Neuronal stem cell (in vitro differentiated cells): ENCODE data around the gene CD48.

Experiments used
- DNase-seq: peaks from one replicate; pipeline ENCODE4 v3.0.0-alpha.2; 2013; ENCODE audit warnings: low spot score
- H2AFZ ChIP-seq: one replicate; pipeline ENCODE4 v1.6.1; 2013; ENCODE audit warnings: mild to moderate bottlenecking, low read length, inconsistent platforms
- H2AK5ac ChIP-seq: 2 replicates; pipeline ENCODE4 v1.6.1; 2013; ENCODE audit warnings: low read depth, mild to moderate bottlenecking, inconsistent platforms, low read length, moderate library complexity, mixed read lengths
- H2BK120ac ChIP-seq: 2 replicates; pipeline ENCODE4 v1.6.1; 2013; ENCODE audit warnings: low read depth, mild to moderate bottlenecking, inconsistent platforms, low read length, moderate library complexity, mixed read lengths
- H2BK12ac ChIP-seq: one replicate; pipeline ENCODE4 v1.6.1; 2013; ENCODE audit warnings: low read length, inconsistent platforms
- H2BK15ac ChIP-seq: 2 replicates; pipeline ENCODE4 v1.6.1; 2013; ENCODE audit warnings: mild to moderate bottlenecking, low read length, inconsistent platforms, mixed read lengths
- H2BK5ac ChIP-seq: one replicate; pipeline ENCODE4 v1.6.1; 2013; ENCODE audit warnings: inconsistent platforms, mild to moderate bottlenecking, low read length, moderate library complexity
- H3K14ac ChIP-seq: one replicate; pipeline ENCODE4 v1.6.1; 2013; ENCODE audit warnings: low read length, inconsistent platforms
- H3K18ac ChIP-seq: 2 replicates; pipeline ENCODE4 v1.6.1; 2013; ENCODE audit warnings: low read length, inconsistent platforms
- H3K23ac ChIP-seq: 2 replicates; pipeline ENCODE4 v1.6.1; 2013; ENCODE audit warnings: low read depth, mild to moderate bottlenecking, mixed read lengths, low read length, inconsistent platforms; ENCODE audit not compliant: poor library complexity
- H3K27ac ChIP-seq: replicated peaks from 3 replicates; pipeline ENCODE4 v1.5.1; 2013; ENCODE audit warnings: low read length, inconsistent platforms
- H3K27me3 ChIP-seq, 3 experiments: 2 replicates each; pipeline ENCODE4 v1.6.1; 2013; ENCODE audit warnings: low read length in 3 of 3, mild to moderate bottlenecking in 2 of 3, inconsistent platforms in 1 of 3, low read depth in 1 of 3, mixed read lengths in 1 of 3, moderate library complexity in 1 of 3; ENCODE audit not compliant: control insufficient read depth in 3 of 3, insufficient read depth in 3 of 3
- H3K36me3 ChIP-seq, 2 donors: replicated peaks in 1 of 2; 2 replicates each; pipeline ENCODE4 v1.6.1; 2013; ENCODE audit warnings: low read length in 2 of 2; ENCODE audit not compliant: control insufficient read depth in 2 of 2, insufficient read depth in 2 of 2
- H3K4ac ChIP-seq: 2 replicates; pipeline ENCODE4 v1.6.1; 2013; ENCODE audit warnings: inconsistent platforms, mild to moderate bottlenecking, low read length, moderate library complexity
- H3K4me1 ChIP-seq, 2 donors: 1 replicate in 1 of 2; 2 replicates in 1 of 2; pipeline ENCODE4 v1.6.1; 2013; ENCODE audit warnings: low read length in 2 of 2, low read depth in 1 of 2; ENCODE audit not compliant: control insufficient read depth in 2 of 2, insufficient read depth in 1 of 2
- H3K4me2 ChIP-seq: one replicate; pipeline ENCODE4 v1.6.1; 2013; ENCODE audit warnings: mild to moderate bottlenecking, low read length, inconsistent platforms; ENCODE audit not compliant: insufficient read depth, poor library complexity, severe bottlenecking
- H3K4me3 ChIP-seq, 2 donors: 2 replicates each; pipeline ENCODE4 v1.5.1; 2013; ENCODE audit warnings: low read length in 2 of 2, mild to moderate bottlenecking in 2 of 2, inconsistent platforms in 1 of 2, moderate library complexity in 1 of 2
- H3K79me1 ChIP-seq: one replicate; pipeline ENCODE4 v1.6.1; 2013; ENCODE audit warnings: low read depth, mild to moderate bottlenecking, inconsistent platforms, low read length, moderate library complexity
- H3K9ac ChIP-seq: one replicate; pipeline ENCODE4 v1.6.1; 2013; ENCODE audit warnings: mild to moderate bottlenecking, low read depth, low read length, inconsistent platforms; ENCODE audit not compliant: poor library complexity
- H3K9me3 ChIP-seq, 2 donors: replicated peaks in 1 of 2; 2 replicates each; pipeline versions ENCODE3 to v1.6.1; 2013; ENCODE audit warnings: low read length in 2 of 2, mild to moderate bottlenecking in 2 of 2, inconsistent platforms in 1 of 2, low read depth in 1 of 2, mixed read lengths in 1 of 2, moderate library complexity in 1 of 2; ENCODE audit not compliant: control insufficient read depth in 2 of 2, insufficient read depth in 1 of 2
- H4K8ac ChIP-seq: one replicate; pipeline ENCODE4 v1.6.1; 2013; ENCODE audit warnings: low read depth, mild to moderate bottlenecking, inconsistent platforms, low read length, moderate library complexity
- H4K91ac ChIP-seq: one replicate; pipeline ENCODE4 v1.6.1; 2013; ENCODE audit warnings: low read length, low read depth, mild to moderate bottlenecking, inconsistent platforms; ENCODE audit not compliant: poor library complexity
- WGBS, 2 donors: extraction: QIAGEN DNeasy Blood & Tissue Kit; methylation state at CpG; one replicate each; pipeline ENCODE4 v1.1.7; 2013; ENCODE audit warnings: missing lambda C conversion rate in 2 of 2, mixed read lengths in 1 of 2; ENCODE audit not compliant: insufficient read length in 2 of 2, insufficient replicate concordance in 1 of 2; ENCODE audit errors: extremely low coverage in 2 of 2; 5-methylcytosine and 5-hydroxymethylcytosine counted together

CD48 gene

DNA sequence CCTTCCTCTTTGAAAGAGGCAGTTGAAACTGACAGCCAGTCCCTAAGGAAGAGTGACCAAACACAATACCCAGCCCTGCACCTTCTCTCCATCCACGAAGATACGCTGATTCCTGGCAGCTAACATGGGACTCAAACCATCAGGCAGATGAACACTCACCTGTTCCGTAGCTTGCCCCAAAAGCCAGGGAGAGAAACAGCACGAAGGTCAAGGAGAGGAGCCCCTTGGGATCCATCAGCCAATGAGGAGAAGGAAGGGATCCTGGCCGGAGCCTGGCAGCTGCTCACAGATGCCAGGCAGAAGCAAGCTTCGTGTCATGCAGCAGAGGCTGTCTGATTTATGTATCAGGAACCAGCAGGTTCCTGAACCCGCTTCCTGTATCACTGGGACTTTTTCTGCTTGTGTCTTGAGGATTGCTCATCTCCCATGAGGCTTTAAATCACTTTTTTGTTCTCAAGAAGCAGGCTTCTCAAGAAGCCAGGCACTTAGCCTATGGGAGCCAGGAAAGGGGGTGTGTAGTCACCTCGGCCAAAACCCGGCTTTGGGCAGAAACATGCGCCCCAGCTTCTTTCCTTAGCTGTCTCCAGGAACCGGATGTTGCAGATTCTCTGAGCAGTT is 64.8 kb downstream of the CD48 start, which contains the start of gene SLAMF1:
Gene SLAMF1, minus strand, starts transcription at position 334 of the 618 bp plus-strand sequence. Its CDS starts 99 bp downstream, at position 235.
- no CpG with 5 or more reads among the region's 11 CpGs for WGBS, 2 donors
- no peak within 1 kb of the TSS for H4K91ac ChIP-seq
- H3K4me2 ChIP-seq: no peak within 1 kb of the TSS
- no peak within 1 kb of the TSS for H3K9ac ChIP-seq
- peaks cover 0 to 3% (median 0%) of the 10 kb centered on the region in 3 experiments for H3K27me3 ChIP-seq
- no peak within 1 kb of the TSS for H2BK120ac ChIP-seq
- no peak within 1 kb of the TSS for H3K4me3 ChIP-seq
- H2AK5ac ChIP-seq: no peak within 1 kb of the TSS
- no peak within 1 kb of the TSS for H4K8ac ChIP-seq
- no peak within 1 kb of the TSS for H3K4ac ChIP-seq
- H3K36me3 ChIP-seq: no peaks in the 10 kb centered on the region
- H2BK12ac ChIP-seq: no peak within 1 kb of the TSS
- DNase-seq: no peak
- no peaks in the 10 kb centered on the region for H3K79me1 ChIP-seq
- H3K4me1 ChIP-seq: no peaks in the 10 kb centered on the region
- H3K14ac ChIP-seq: no peak within 1 kb of the TSS
- no peak within 1 kb of the TSS for H2AFZ ChIP-seq
- H3K9me3 ChIP-seq: no peaks in the 10 kb centered on the region
- no peak within 1 kb of the TSS for H3K27ac ChIP-seq
- H3K18ac ChIP-seq: no peak within 1 kb of the TSS
- no peak within 1 kb of the TSS for H3K23ac ChIP-seq
- no peak within 1 kb of the TSS for H2BK15ac ChIP-seq
- no peak within 1 kb of the TSS for H2BK5ac ChIP-seq

DNA sequence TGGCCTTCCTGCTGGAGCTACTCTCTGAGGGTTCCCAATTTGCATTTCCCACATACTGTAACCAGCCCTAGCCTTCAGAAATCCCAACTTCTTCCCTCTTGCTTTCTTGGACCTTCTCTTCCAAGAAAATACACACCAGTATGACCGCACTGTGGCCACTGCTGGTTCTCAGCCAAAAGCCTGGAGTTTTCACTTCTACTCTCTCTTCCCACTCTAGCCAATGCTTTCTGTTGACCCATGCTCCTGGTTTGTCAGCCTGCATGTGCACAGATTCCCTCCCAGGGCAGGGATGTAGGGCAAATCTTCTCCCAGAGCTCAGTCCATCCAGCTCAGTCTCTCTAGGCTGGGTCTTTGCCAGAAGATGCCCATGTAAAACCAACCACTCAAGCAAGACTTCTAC is 65.4 kb downstream of the CD48 start:
- Histone ChIP-seq H2BK5ac (no peak overlapping the region), H3K27me3 (peaks cover 0 to 3% (median 0%) of the 10 kb centered on the region in 3 experiments), H2BK120ac (no peak overlapping the region), H2AFZ (no peak overlapping the region), H3K4me3 (no peak overlapping the region), H3K14ac (no peak overlapping the region), H3K9ac (no peak overlapping the region), H2BK12ac (no peak overlapping the region), H2BK15ac (no peak overlapping the region), H3K79me1 (no peaks in the 10 kb centered on the region), H3K36me3 (no peaks in the 10 kb centered on the region), H4K91ac (no peak overlapping the region), H2AK5ac (no peak overlapping the region), H3K4me1 (no peaks in the 10 kb centered on the region), H3K18ac (no peak overlapping the region), H3K23ac (no peak overlapping the region), H3K4ac (no peak overlapping the region), H3K9me3 (no peaks in the 10 kb centered on the region), H3K27ac (no peak overlapping the region), H4K8ac (no peak overlapping the region), H3K4me2 (no peak overlapping the region)
- no peak for DNase-seq
- no CpG with 5 or more reads among the region's 1 CpG for WGBS, 2 donors

DNA sequence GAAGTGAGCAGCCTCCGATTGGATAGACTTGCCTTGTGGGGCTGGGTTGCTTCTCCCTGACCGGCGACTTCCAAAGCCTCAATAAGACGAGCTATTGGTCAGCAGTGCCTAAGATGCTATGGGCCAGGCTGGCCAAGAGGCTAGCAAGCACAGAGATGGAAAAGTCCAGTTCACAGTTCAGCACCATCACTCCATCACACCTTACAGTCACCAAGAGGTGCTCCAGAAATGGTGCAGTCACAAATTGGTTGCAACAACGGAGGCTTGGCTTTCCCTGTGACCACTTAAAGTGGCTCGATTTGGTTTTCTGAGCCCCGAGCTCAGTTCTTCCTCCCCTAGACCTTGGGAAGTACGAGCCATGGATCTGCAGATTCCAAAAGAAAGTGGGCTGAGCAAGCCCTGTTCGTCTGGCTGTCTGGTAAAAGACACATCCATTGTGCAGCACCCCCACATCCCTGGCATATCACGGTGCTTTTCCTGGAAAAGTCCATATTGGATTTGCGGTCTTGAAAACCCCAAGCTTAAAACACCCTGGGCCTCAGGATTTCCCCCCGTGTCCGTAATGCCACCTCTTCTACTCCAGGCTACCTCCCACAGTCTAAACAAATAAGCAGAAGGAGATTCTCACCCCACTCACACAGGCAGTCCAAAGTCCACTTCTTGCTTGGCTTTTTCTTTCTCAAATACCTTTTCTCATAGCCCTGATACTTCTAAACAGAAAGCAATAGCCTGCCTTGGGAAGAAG is 66.1 kb downstream of the CD48 start:
- Histone ChIP-seq H3K27me3 (no peaks in the 10 kb centered on the region), H2BK15ac (no peak overlapping the region), H4K91ac (no peak overlapping the region), H2BK12ac (no peak overlapping the region), H2AK5ac (no peak overlapping the region), H3K14ac (no peak overlapping the region), H3K9ac (no peak overlapping the region), H2BK120ac (no peak overlapping the region), H3K18ac (no peak overlapping the region), H2BK5ac (no peak overlapping the region), H3K79me1 (no peaks in the 10 kb centered on the region), H3K4me1 (no peaks in the 10 kb centered on the region), H2AFZ (no peak overlapping the region), H3K36me3 (no peaks in the 10 kb centered on the region), H4K8ac (no peak overlapping the region), H3K27ac (no peak overlapping the region), H3K4me2 (no peak overlapping the region), H3K9me3 (no peaks in the 10 kb centered on the region), H3K23ac (no peak overlapping the region), H3K4me3 (no peak overlapping the region), H3K4ac (no peak overlapping the region)
- DNase-seq: no peak
- WGBS, 2 donors: no CpG with 5 or more reads among the region's 13 CpGs

DNA sequence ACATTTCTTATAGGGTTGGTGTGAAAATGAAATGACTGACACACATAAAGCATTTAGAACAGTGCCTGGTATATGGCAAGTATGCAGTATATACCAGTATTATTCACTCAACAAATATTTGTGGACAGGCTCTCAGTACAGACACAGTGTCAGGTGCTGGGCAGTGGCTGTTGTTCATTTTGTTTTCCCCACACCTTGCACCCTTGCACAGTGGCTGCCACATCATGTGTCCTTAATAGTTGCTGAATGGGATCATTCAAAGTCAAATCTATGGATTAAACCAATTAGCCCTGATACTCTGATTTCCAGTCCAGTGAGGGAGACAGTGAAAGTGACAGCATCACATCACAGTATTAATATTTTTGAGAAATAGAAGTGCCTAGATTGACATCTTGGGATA is 67.2 kb downstream of the CD48 start:
- no peak overlapping the region for H3K4ac ChIP-seq
- no peak for DNase-seq
- H3K4me3 ChIP-seq: no peak overlapping the region
- no peaks in the 10 kb centered on the region for H3K4me1 ChIP-seq
- no peak overlapping the region for H3K9ac ChIP-seq
- H3K27me3 ChIP-seq: no peaks in the 10 kb centered on the region
- H2BK120ac ChIP-seq: no peak overlapping the region
- H3K36me3 ChIP-seq: no peaks in the 10 kb centered on the region
- H2AK5ac ChIP-seq: no peak overlapping the region
- no peaks in the 10 kb centered on the region for H3K79me1 ChIP-seq
- no peak overlapping the region for H4K91ac ChIP-seq
- no peak overlapping the region for H3K18ac ChIP-seq
- no peak overlapping the region for H4K8ac ChIP-seq
- no peak overlapping the region for H2BK15ac ChIP-seq
- no peak overlapping the region for H2AFZ ChIP-seq
- no peak overlapping the region for H2BK12ac ChIP-seq
- no peak overlapping the region for H3K27ac ChIP-seq
- H3K23ac ChIP-seq: no peak overlapping the region
- no peak overlapping the region for H3K14ac ChIP-seq
- H3K4me2 ChIP-seq: no peak overlapping the region
- H2BK5ac ChIP-seq: no peak overlapping the region
- H3K9me3 ChIP-seq: no peaks in the 10 kb centered on the region
